ENCODE measurements around the gene TANC1.

DNA sequence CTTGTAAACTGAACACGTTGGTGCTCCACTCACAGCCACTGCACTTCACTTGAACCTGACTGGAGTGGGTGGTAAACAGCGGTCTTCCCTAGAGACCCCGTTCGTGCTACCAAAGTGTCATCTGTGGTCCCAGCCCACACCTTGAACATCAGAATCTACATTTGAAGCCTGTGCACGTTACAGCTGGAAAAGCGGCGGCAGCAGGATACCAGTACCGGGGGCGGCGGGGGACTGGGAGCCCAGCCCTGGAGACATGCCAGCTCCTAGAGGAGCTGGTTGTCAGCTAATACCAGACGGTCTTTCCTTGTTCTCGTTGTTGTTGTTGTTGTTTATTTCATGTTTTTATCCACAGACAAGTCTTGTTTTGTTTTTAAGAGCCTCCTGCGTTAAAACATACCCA is 161.4 kb downstream of the TANC1 start:
- TF ChIP-seq POLR2A (IDR thresholded peaks at IDR 0.05; ENCODE audit: low read length) (no peak), GATA1 (IDR thresholded peaks at IDR 0.05; ENCODE audit: low read depth, low read length) (no peak)

Measured in erythroblast (primary cell).